Lower leg skin (tissue), 3 donors: Measurements from ENCODE around the gene TEPSIN.

Experiments
- POLR2A ChIP-seq, 2 donors: fragments of 450-650 bp; IDR thresholded peaks; one replicate each; pipeline ENCODE4 v1.6.1; 2016 to 2017; ENCODE audit warnings: antibody characterized with exemption in 2 of 2, mild to moderate bottlenecking in 1 of 2, moderate library complexity in 1 of 2
- TF ChIP-seq, protein P1 (sequence below), 3 donors: fragments of 450-650 bp; IDR thresholded peaks; one replicate each; pipeline ENCODE4 v1.5.1; 2016; ENCODE audit warnings: antibody characterized with exemption in 3 of 3, mild to moderate bottlenecking in 3 of 3, moderate library complexity in 2 of 3

DNA sequence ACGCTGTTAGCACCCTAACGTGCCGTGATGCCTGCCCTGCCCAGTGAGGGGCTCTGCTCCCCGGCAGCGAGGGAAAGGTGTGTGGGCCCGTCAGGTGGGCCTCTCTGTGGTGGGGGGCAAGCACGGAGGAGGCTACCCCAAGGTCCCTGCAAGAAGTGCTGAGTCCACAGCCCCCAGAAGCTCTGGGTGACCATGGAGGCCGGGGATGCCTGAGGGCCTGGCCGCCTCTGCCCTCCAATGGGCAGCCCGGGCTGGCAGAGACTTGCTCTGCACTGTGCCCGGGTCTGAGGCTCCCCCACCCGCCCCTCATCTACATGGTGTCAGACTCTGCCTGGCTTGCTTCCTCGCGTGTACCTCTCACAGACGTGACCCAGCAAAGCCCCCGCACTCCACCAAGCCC, 44.0 kb upstream of the TEPSIN start:
- TF ChIP-seq, protein P1, sequence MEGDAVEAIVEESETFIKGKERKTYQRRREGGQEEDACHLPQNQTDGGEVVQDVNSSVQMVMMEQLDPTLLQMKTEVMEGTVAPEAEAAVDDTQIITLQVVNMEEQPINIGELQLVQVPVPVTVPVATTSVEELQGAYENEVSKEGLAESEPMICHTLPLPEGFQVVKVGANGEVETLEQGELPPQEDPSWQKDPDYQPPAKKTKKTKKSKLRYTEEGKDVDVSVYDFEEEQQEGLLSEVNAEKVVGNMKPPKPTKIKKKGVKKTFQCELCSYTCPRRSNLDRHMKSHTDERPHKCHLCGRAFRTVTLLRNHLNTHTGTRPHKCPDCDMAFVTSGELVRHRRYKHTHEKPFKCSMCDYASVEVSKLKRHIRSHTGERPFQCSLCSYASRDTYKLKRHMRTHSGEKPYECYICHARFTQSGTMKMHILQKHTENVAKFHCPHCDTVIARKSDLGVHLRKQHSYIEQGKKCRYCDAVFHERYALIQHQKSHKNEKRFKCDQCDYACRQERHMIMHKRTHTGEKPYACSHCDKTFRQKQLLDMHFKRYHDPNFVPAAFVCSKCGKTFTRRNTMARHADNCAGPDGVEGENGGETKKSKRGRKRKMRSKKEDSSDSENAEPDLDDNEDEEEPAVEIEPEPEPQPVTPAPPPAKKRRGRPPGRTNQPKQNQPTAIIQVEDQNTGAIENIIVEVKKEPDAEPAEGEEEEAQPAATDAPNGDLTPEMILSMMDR (IDR thresholded peaks at IDR 0.05), result no peak
- TF ChIP-seq POLR2A (IDR thresholded peaks at IDR 0.05), result no peak
